Astrocyte (in vitro differentiated cells and primary cell): Measurements from ENCODE around the gene PLEKHA4. TPM values are rescaled to one million over a fixed set of nuclear protein-coding genes. Genes with fewer than 3 reads are reported as not detected.
A peak's percentile ranks its signal among the peaks of the same experiment; 100 is the strongest.

Experiments used
- DNase-seq: peaks from one replicate; pipeline ENCODE4 v3.0.0-alpha.2; 2010; ENCODE audit warnings: low read depth
- FAIRE-seq: peaks from 2 replicates; lab custom pipeline; 2011; peaks lifted over from hg19 to GRCh38; lab: Jason Lieb, UNC
- H2AFZ ChIP-seq: 2 replicates; pipeline ENCODE4 v1.6.0; 2012; ENCODE audit warnings: low read depth, low read length, inconsistent platforms
- H3K27ac ChIP-seq: 2 replicates; pipeline ENCODE4 v1.5.1; 2011; ENCODE audit warnings: low read depth, low read length, inconsistent platforms
- H3K27me3 ChIP-seq: 2 replicates; pipeline ENCODE4 v1.6.0; 2011; ENCODE audit warnings: low read length, inconsistent platforms; ENCODE audit not compliant: insufficient read depth
- H3K36me3 ChIP-seq: 2 replicates; pipeline ENCODE4 v1.5.1; 2011; ENCODE audit warnings: low read length, inconsistent platforms; ENCODE audit not compliant: insufficient read depth
- H3K4me1 ChIP-seq: 2 replicates; pipeline ENCODE4 v1.5.1; 2011; ENCODE audit warnings: low read length, inconsistent platforms; ENCODE audit not compliant: insufficient read depth
- H3K4me2 ChIP-seq: 2 replicates; pipeline ENCODE4 v1.6.0; 2012; ENCODE audit warnings: low read length, inconsistent platforms
- H3K4me3 ChIP-seq: 2 replicates; pipeline ENCODE4 v1.5.1; 2011; ENCODE audit warnings: low read depth, mild to moderate bottlenecking, low read length, inconsistent platforms; ENCODE audit not compliant: insufficient read depth
- H3K79me2 ChIP-seq: 2 replicates; pipeline ENCODE4 v1.6.0; 2012; ENCODE audit warnings: mild to moderate bottlenecking, low read length, inconsistent platforms; ENCODE audit not compliant: insufficient read depth
- H3K9ac ChIP-seq: 2 replicates; pipeline ENCODE4 v1.6.0; 2012; ENCODE audit warnings: mild to moderate bottlenecking, low read length, inconsistent platforms
- H3K9me3 ChIP-seq: 2 replicates; pipeline ENCODE4 v1.5.1; 2012; ENCODE audit warnings: low read depth, mild to moderate bottlenecking, low read length, inconsistent platforms; ENCODE audit not compliant: insufficient read depth
- H4K20me1 ChIP-seq: 2 replicates; pipeline ENCODE4 v1.6.0; 2012; ENCODE audit warnings: low read length, inconsistent platforms; ENCODE audit not compliant: insufficient read depth
- H3K27ac Mint-ChIP-seq: one replicate; pipeline ENCODE4 v1.8.0; 2021; ENCODE audit warnings: mild to moderate bottlenecking, mixed read lengths; ENCODE audit not compliant: unreplicated experiment
- H3K27me3 Mint-ChIP-seq: one replicate; pipeline ENCODE4 v1.8.0; 2021; ENCODE audit warnings: low read depth, mixed read lengths; ENCODE audit not compliant: unreplicated experiment
- H3K36me3 Mint-ChIP-seq: one replicate; pipeline ENCODE4 v1.8.0; 2021; ENCODE audit warnings: low read depth, mixed read lengths; ENCODE audit not compliant: unreplicated experiment
- H3K4me1 Mint-ChIP-seq: one replicate; pipeline ENCODE4 v1.8.0; 2021; ENCODE audit warnings: low read depth, mixed read lengths; ENCODE audit not compliant: unreplicated experiment
- H3K4me3 Mint-ChIP-seq: one replicate; pipeline ENCODE4 v1.8.0; 2021; ENCODE audit warnings: mild to moderate bottlenecking, moderate library complexity, mixed read lengths; ENCODE audit not compliant: unreplicated experiment
- H3K9me3 Mint-ChIP-seq: one replicate; pipeline ENCODE4 v1.8.0; 2021; ENCODE audit warnings: mild to moderate bottlenecking, mixed read lengths; ENCODE audit not compliant: unreplicated experiment
- CTCF ChIP-seq: IDR thresholded peaks from 2 replicates; pipeline ENCODE4 v1.5.1; 2011; ENCODE audit warnings: low read depth, mild to moderate bottlenecking, inconsistent platforms, low read length, moderate library complexity; ENCODE audit not compliant: insufficient read depth
- EZH2 ChIP-seq: IDR thresholded peaks from 2 replicates; pipeline ENCODE4 v1.6.1; 2012; ENCODE audit warnings: mild to moderate bottlenecking, low read length, inconsistent platforms; ENCODE audit not compliant: insufficient read depth
- total RNA-seq: library from RNA; stranded (reverse); gene quantifications from 2 replicates; pipeline ENCODE4 v1.2.1, GENCODE V29; 2021

The PLEKHA4 gene
- total RNA-seq, 1 donor from 2014 or later, result 27.5 TPM

GRCh38 chr19:48897181-48897580, 28.8 kb upstream of the PLEKHA4 start:
- TF ChIP-seq EZH2 (no peak), CTCF (no peak)
- no peak overlapping the region for H3K27ac Mint-ChIP-seq
- H3K27me3 Mint-ChIP-seq, result peaks cover 6% of the 10 kb centered on the region
- Histone ChIP-seq H3K27me3 (peaks cover 5% of the 10 kb centered on the region), H3K36me3 (no peaks in the 10 kb centered on the region), H3K79me2 (peaks cover 19% of the 10 kb centered on the region), H3K4me3 (no peak overlapping the region), H2AFZ (no peak overlapping the region), H3K4me2 (no peak overlapping the region), H3K4me1 (peaks cover 11% of the 10 kb centered on the region), H4K20me1 (no peaks in the 10 kb centered on the region), H3K27ac (no peak overlapping the region), H3K9ac (no peak overlapping the region), H3K9me3 (no peaks in the 10 kb centered on the region)
- no peak for FAIRE-seq
- no peak for DNase-seq
- peaks cover 6% of the 10 kb centered on the region for H3K4me1 Mint-ChIP-seq
- no peak overlapping the region for H3K4me3 Mint-ChIP-seq
- peaks cover 4% of the 10 kb centered on the region for H3K36me3 Mint-ChIP-seq
- H3K9me3 Mint-ChIP-seq, result no peaks in the 10 kb centered on the region

GRCh38 chr19:48896191-48896720, 27.8 kb upstream of the PLEKHA4 start:
- no peak for FAIRE-seq
- Histone ChIP-seq H3K36me3 (no peaks in the 10 kb centered on the region), H3K79me2 (peaks cover 11% of the 10 kb centered on the region), H3K27me3 (peaks cover 5% of the 10 kb centered on the region), H3K27ac (no peak overlapping the region), H2AFZ (peak overlapping the region; percentile 66), H3K4me2 (peak overlapping the region; percentile 72), H4K20me1 (no peaks in the 10 kb centered on the region), H3K9ac (no peak overlapping the region), H3K4me1 (peaks cover 6% of the 10 kb centered on the region), H3K4me3 (no peak overlapping the region), H3K9me3 (no peaks in the 10 kb centered on the region)
- peaks cover 6% of the 10 kb centered on the region for H3K4me1 Mint-ChIP-seq
- no peak overlapping the region for H3K4me3 Mint-ChIP-seq
- TF ChIP-seq CTCF (no peak), EZH2 (no peak)
- peaks cover 6% of the 10 kb centered on the region for H3K27me3 Mint-ChIP-seq
- H3K27ac Mint-ChIP-seq, result no peak overlapping the region
- DNase-seq, result no peak
- peaks cover 4% of the 10 kb centered on the region for H3K36me3 Mint-ChIP-seq
- H3K9me3 Mint-ChIP-seq, result no peaks in the 10 kb centered on the region

GRCh38 chr19:48895226-48895625, 26.8 kb upstream of the PLEKHA4 start:
- TF ChIP-seq CTCF (no peak), EZH2 (no peak)
- H3K4me3 Mint-ChIP-seq, result no peak overlapping the region

More at GRCh38 chr19:48895226-48895625, 26.8 kb upstream of the PLEKHA4 start:
- H2AFZ ChIP-seq, result no peak overlapping the region
- FAIRE-seq (no peak), DNase-seq (no peak)
- no peaks in the 10 kb centered on the region for H4K20me1 ChIP-seq
- peak overlapping the region; percentile 72 for H3K4me2 ChIP-seq
- H3K9ac ChIP-seq, result no peak overlapping the region
- no peaks in the 10 kb centered on the region for H3K4me1 ChIP-seq
- Mint-ChIP-seq H3K9me3 (no peaks in the 10 kb centered on the region), H3K4me1 (no peaks in the 10 kb centered on the region), H3K27ac (no peak overlapping the region), H3K36me3 (no peaks in the 10 kb centered on the region), H3K27me3 (peaks cover 8% of the 10 kb centered on the region)
- H3K9me3 ChIP-seq, result no peaks in the 10 kb centered on the region
- H3K27me3 ChIP-seq, result peaks cover 5% of the 10 kb centered on the region
- H3K27ac ChIP-seq, result no peak overlapping the region
- H3K79me2 ChIP-seq, result peaks cover 1% of the 10 kb centered on the region
- H3K36me3 ChIP-seq, result no peaks in the 10 kb centered on the region
- no peak overlapping the region for H3K4me3 ChIP-seq
